Measurements from ENCODE around the gene GADD45GIP1.

The GADD45GIP1 gene

GRCh38 chr19:12995596-12996405, 38.8 kb upstream of the GADD45GIP1 start:
- no peak overlapping the region for H3K27ac Mint-ChIP-seq
- H3K9me3 Mint-ChIP-seq: no peaks in the 10 kb centered on the region
- no peak for DNase-seq (ENCODE audit: low spot score)
- peaks cover 48% of the 10 kb centered on the region for H3K27me3 Mint-ChIP-seq (ENCODE audit: low read depth)
- H3K4me3 Mint-ChIP-seq: peak overlapping the region; percentile 30
- peaks cover 5% of the 10 kb centered on the region for H3K4me1 Mint-ChIP-seq (ENCODE audit: low read depth)
- H3K36me3 Mint-ChIP-seq (ENCODE audit: low read depth): peaks cover 2% of the 10 kb centered on the region

GRCh38 chr19:12994701-12995595, 37.9 kb upstream of the GADD45GIP1 start, which contains the start of gene NFIX:
Gene NFIX (plus strand): TSS chr19:12995475. CDS start chr19:12995838, 363 bp downstream.
- peaks cover 48% of the 10 kb centered on the region for H3K27me3 Mint-ChIP-seq (ENCODE audit: low read depth)
- peaks cover 2% of the 10 kb centered on the region for H3K36me3 Mint-ChIP-seq (ENCODE audit: low read depth)
- H3K4me3 Mint-ChIP-seq: peak within 1 kb of the TSS; percentile 86
- H3K4me1 Mint-ChIP-seq (ENCODE audit: low read depth): peaks cover 5% of the 10 kb centered on the region
- peak; percentile 59 for DNase-seq (ENCODE audit: low spot score)
- H3K9me3 Mint-ChIP-seq: no peaks in the 10 kb centered on the region
- peak within 1 kb of the TSS; percentile 33 for H3K27ac Mint-ChIP-seq

- peaks cover 45% of the 10 kb centered on the region for H3K27me3 Mint-ChIP-seq (ENCODE audit: low read depth)
- no peak overlapping the region for H3K4me3 Mint-ChIP-seq
- H3K36me3 Mint-ChIP-seq (ENCODE audit: low read depth): peaks cover 2% of the 10 kb centered on the region
Observed at GRCh38 chr19:12993562-12993961, 36.5 kb upstream of the GADD45GIP1 start.

GRCh38 chr19:12992729-12993128, 35.7 kb upstream of the GADD45GIP1 start:
- Mint-ChIP-seq H3K27ac (no peak overlapping the region), H3K9me3 (no peaks in the 10 kb centered on the region), H3K4me3 (no peak overlapping the region), H3K4me1 (ENCODE audit: low read depth) (peaks cover 5% of the 10 kb centered on the region), H3K27me3 (ENCODE audit: low read depth) (peaks cover 40% of the 10 kb centered on the region), H3K36me3 (ENCODE audit: low read depth) (peaks cover 2% of the 10 kb centered on the region)
- no peak for DNase-seq (ENCODE audit: low spot score)

More at GRCh38 chr19:12993562-12993961, 36.5 kb upstream of the GADD45GIP1 start:
- peaks cover 5% of the 10 kb centered on the region for H3K4me1 Mint-ChIP-seq (ENCODE audit: low read depth)
- H3K27ac Mint-ChIP-seq: no peak overlapping the region
- DNase-seq (ENCODE audit: low spot score): no peak
- no peaks in the 10 kb centered on the region for H3K9me3 Mint-ChIP-seq

GRCh38 chr19:12991296-12991695, 34.3 kb upstream of the GADD45GIP1 start:
- peaks cover 2% of the 10 kb centered on the region for H3K36me3 Mint-ChIP-seq (ENCODE audit: low read depth)
- H3K9me3 Mint-ChIP-seq: no peaks in the 10 kb centered on the region
- H3K4me1 Mint-ChIP-seq (ENCODE audit: low read depth): peaks cover 5% of the 10 kb centered on the region
- H3K27me3 Mint-ChIP-seq (ENCODE audit: low read depth): peaks cover 30% of the 10 kb centered on the region
- no peak overlapping the region for H3K4me3 Mint-ChIP-seq
- no peak overlapping the region for H3K27ac Mint-ChIP-seq
- no peak for DNase-seq (ENCODE audit: low spot score)

GRCh38 chr19:12990853-12991252, 33.8 kb upstream of the GADD45GIP1 start:
- no peak for DNase-seq (ENCODE audit: low spot score)
- Mint-ChIP-seq H3K4me3 (no peak overlapping the region), H3K36me3 (ENCODE audit: low read depth) (peaks cover 2% of the 10 kb centered on the region), H3K4me1 (ENCODE audit: low read depth) (peaks cover 5% of the 10 kb centered on the region), H3K27ac (no peak overlapping the region), H3K9me3 (no peaks in the 10 kb centered on the region), H3K27me3 (ENCODE audit: low read depth) (peaks cover 27% of the 10 kb centered on the region)

- Mint-ChIP-seq H3K36me3 (ENCODE audit: low read depth) (peaks cover 2% of the 10 kb centered on the region), H3K4me3 (no peak overlapping the region)
- no peak for DNase-seq (ENCODE audit: low spot score)
Observed at GRCh38 chr19:12990431-12990830, 33.4 kb upstream of the GADD45GIP1 start.

GRCh38 chr19:12987781-12988180, 30.8 kb upstream of the GADD45GIP1 start:
- no peak for DNase-seq (ENCODE audit: low spot score)
- Mint-ChIP-seq H3K27ac (no peak overlapping the region), H3K27me3 (ENCODE audit: low read depth) (peaks cover 13% of the 10 kb centered on the region), H3K36me3 (ENCODE audit: low read depth) (no peaks in the 10 kb centered on the region), H3K4me1 (ENCODE audit: low read depth) (no peaks in the 10 kb centered on the region), H3K9me3 (no peaks in the 10 kb centered on the region), H3K4me3 (no peak overlapping the region)

More at GRCh38 chr19:12990431-12990830, 33.4 kb upstream of the GADD45GIP1 start:
- H3K9me3 Mint-ChIP-seq: no peaks in the 10 kb centered on the region
- peaks cover 27% of the 10 kb centered on the region for H3K27me3 Mint-ChIP-seq (ENCODE audit: low read depth)
- H3K27ac Mint-ChIP-seq: no peak overlapping the region
- H3K4me1 Mint-ChIP-seq (ENCODE audit: low read depth): peaks cover 5% of the 10 kb centered on the region

- Mint-ChIP-seq H3K4me3 (no peak overlapping the region), H3K36me3 (ENCODE audit: low read depth) (no peaks in the 10 kb centered on the region), H3K9me3 (no peaks in the 10 kb centered on the region), H3K27me3 (ENCODE audit: low read depth) (peaks cover 12% of the 10 kb centered on the region), H3K27ac (no peak overlapping the region), H3K4me1 (ENCODE audit: low read depth) (no peaks in the 10 kb centered on the region)
- no peak for DNase-seq (ENCODE audit: low spot score)
Observed at GRCh38 chr19:12987190-12987589, 30.2 kb upstream of the GADD45GIP1 start.

GRCh38 chr19:12986726-12987125, 29.7 kb upstream of the GADD45GIP1 start:
- peaks cover 11% of the 10 kb centered on the region for H3K27me3 Mint-ChIP-seq (ENCODE audit: low read depth)
- no peaks in the 10 kb centered on the region for H3K4me1 Mint-ChIP-seq (ENCODE audit: low read depth)
- no peak overlapping the region for H3K27ac Mint-ChIP-seq
- H3K4me3 Mint-ChIP-seq: no peak overlapping the region
- no peaks in the 10 kb centered on the region for H3K36me3 Mint-ChIP-seq (ENCODE audit: low read depth)
- H3K9me3 Mint-ChIP-seq: no peaks in the 10 kb centered on the region
- DNase-seq (ENCODE audit: low spot score): no peak

GRCh38 chr19:12985049-12985776, 28.2 kb upstream of the GADD45GIP1 start:
- no peak for DNase-seq (ENCODE audit: low spot score)
- no peaks in the 10 kb centered on the region for H3K9me3 Mint-ChIP-seq
- H3K4me1 Mint-ChIP-seq (ENCODE audit: low read depth): no peaks in the 10 kb centered on the region
- H3K4me3 Mint-ChIP-seq: no peak overlapping the region
- no peaks in the 10 kb centered on the region for H3K36me3 Mint-ChIP-seq (ENCODE audit: low read depth)
- H3K27ac Mint-ChIP-seq: no peak overlapping the region
- H3K27me3 Mint-ChIP-seq (ENCODE audit: low read depth): peaks cover 7% of the 10 kb centered on the region

- Mint-ChIP-seq H3K27me3 (ENCODE audit: low read depth) (peaks cover 7% of the 10 kb centered on the region), H3K36me3 (ENCODE audit: low read depth) (no peaks in the 10 kb centered on the region), H3K9me3 (no peaks in the 10 kb centered on the region), H3K4me3 (no peak overlapping the region), H3K27ac (no peak overlapping the region), H3K4me1 (ENCODE audit: low read depth) (no peaks in the 10 kb centered on the region)
- no peak for DNase-seq (ENCODE audit: low spot score)
Observed at GRCh38 chr19:12984683-12985048, 27.6 kb upstream of the GADD45GIP1 start.

GRCh38 chr19:12984143-12984627, 27.2 kb upstream of the GADD45GIP1 start:
- Mint-ChIP-seq H3K27me3 (ENCODE audit: low read depth) (peaks cover 7% of the 10 kb centered on the region), H3K4me1 (ENCODE audit: low read depth) (no peaks in the 10 kb centered on the region), H3K9me3 (no peaks in the 10 kb centered on the region), H3K27ac (no peak overlapping the region), H3K36me3 (ENCODE audit: low read depth) (no peaks in the 10 kb centered on the region), H3K4me3 (no peak overlapping the region)
- DNase-seq (ENCODE audit: low spot score): no peak
